HUES48 (cell line): ENCODE data around the gene RBM39.
"Not testable (repeated sequence)": the region's sequence is repeated elsewhere in the genome, so short reads cannot be mapped to it uniquely, and the experiment has no call there.

Experiments used
- H3K27ac ChIP-seq: one replicate; pipeline ENCODE4 v1.7.0; 2013; ENCODE audit warnings: low read depth, low read length, inconsistent platforms
- H3K27me3 ChIP-seq: 2 replicates; pipeline ENCODE4 v1.6.1; 2013; ENCODE audit warnings: mild to moderate bottlenecking, low read length; ENCODE audit not compliant: control insufficient read depth, insufficient read depth
- H3K36me3 ChIP-seq: 2 replicates; pipeline ENCODE4 v1.6.1; 2013; ENCODE audit warnings: low read length; ENCODE audit not compliant: control insufficient read depth, insufficient read depth
- H3K4me1 ChIP-seq: 2 replicates; pipeline ENCODE4 v1.6.1; 2013; ENCODE audit warnings: mild to moderate bottlenecking, low read length; ENCODE audit not compliant: control insufficient read depth, insufficient read depth
- H3K4me3 ChIP-seq: 2 replicates; pipeline ENCODE4 v1.5.1; 2013; ENCODE audit warnings: mild to moderate bottlenecking, low read depth, low read length
- H3K9ac ChIP-seq: 2 replicates; pipeline ENCODE4 v1.6.1; 2013; ENCODE audit warnings: mild to moderate bottlenecking, low read depth, low read length, moderate library complexity
- H3K9me3 ChIP-seq: 2 replicates; pipeline ENCODE4 v1.6.1; 2013; ENCODE audit warnings: low read length; ENCODE audit not compliant: control insufficient read depth, insufficient read depth

The RBM39 gene

GRCh38 chr20:35686872-35687271 lies 55.2 kb downstream of the RBM39 start:
- not testable (repeated sequence) for H3K9me3 ChIP-seq, H3K4me3 ChIP-seq, H3K27ac ChIP-seq, H3K27me3 ChIP-seq, H3K4me1 ChIP-seq, H3K9ac ChIP-seq
- peaks cover 20% of the 10 kb centered on the region for H3K36me3 ChIP-seq

DNA sequence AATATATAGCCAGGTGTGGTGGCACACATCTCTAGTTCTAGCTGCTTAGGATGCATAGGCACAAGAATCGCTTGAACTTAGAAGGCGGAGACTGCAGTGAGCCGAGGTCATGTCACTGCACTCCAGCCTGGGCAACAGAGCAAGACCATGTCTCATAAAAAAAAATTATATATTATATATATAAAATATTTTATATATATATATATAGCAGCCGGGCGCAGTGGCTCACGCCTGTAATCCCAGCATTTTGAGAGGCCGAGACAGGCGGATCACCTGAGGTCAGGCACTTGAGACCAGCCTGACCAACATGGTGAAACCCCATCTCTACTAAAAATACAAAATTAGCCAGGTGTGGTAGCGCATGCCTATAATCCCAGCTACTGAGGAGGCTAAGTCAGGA lies 56.7 kb downstream of the RBM39 start:
- H3K27me3 ChIP-seq, H3K4me1 ChIP-seq, H3K27ac ChIP-seq, H3K4me3 ChIP-seq, H3K9me3 ChIP-seq, H3K9ac ChIP-seq: not testable (repeated sequence)
- H3K36me3 ChIP-seq, result peaks cover 21% of the 10 kb centered on the region

DNA sequence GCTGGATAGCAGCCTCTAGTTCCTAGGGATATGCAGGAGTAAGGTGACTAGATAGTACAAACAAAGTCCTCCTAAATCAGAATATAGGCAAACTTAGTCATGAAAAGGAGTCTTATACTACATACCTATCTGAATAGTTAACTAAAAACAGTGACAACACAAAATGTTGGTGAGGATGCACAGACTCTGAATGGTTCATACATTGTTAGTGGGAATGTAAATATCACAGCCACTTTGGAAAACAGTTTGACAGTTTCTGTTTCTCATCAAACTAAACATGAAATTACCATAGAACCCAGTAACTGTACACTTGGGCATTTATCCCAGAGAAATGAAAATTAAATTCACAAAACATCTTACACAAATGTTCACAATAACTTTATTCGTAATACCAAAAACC lies 60.1 kb downstream of the RBM39 start:
- H3K27me3 ChIP-seq, result no peaks in the 10 kb centered on the region
- H3K9me3 ChIP-seq, result no peaks in the 10 kb centered on the region
- no peak overlapping the region for H3K9ac ChIP-seq
- H3K27ac ChIP-seq, result no peak overlapping the region
- no peak overlapping the region for H3K4me3 ChIP-seq
- H3K36me3 ChIP-seq, result peaks cover 3% of the 10 kb centered on the region
- no peaks in the 10 kb centered on the region for H3K4me1 ChIP-seq

DNA sequence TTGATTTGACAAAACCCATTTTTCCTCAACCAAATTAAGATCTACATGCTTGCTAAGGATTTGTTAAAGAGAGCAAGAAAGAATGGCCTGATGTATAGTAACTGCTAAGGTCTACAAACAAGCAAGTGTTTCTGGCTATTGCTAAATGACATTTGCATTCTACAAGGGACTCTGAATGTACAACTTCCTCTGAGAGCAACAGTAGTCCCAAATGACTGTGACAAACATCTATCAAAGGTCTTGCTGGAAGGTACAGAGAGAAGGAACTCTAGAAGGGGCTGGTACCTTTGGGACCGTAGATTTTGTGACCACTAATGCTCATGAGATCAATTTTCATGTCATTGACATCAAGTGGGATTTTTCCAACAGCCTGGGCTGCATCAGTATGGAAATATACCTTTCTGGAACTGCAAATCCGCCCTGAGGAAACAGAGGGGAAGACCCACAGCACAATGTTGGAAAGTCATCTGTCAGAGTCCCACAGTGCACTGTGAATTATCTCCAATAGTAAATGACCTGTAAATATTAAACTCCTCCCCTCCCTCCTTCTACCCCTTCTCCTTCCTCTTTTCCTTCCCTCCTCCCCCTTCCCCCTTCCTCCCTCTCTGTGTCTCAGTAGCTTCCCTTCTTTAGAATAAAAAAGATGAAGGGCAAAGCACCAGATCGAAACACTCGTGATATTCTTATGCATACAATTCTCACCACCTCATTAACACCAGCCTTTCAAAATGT lies 61.4 kb downstream of the RBM39 start:
- no peak overlapping the region for H3K4me3 ChIP-seq
- no peak overlapping the region for H3K27ac ChIP-seq
- peaks cover 3% of the 10 kb centered on the region; the same call in 1 of the 2 replicates for H3K36me3 ChIP-seq
- no peaks in the 10 kb centered on the region for H3K9me3 ChIP-seq
- H3K9ac ChIP-seq, result no peak overlapping the region
- no peaks in the 10 kb centered on the region for H3K4me1 ChIP-seq
- H3K27me3 ChIP-seq, result no peaks in the 10 kb centered on the region

DNA sequence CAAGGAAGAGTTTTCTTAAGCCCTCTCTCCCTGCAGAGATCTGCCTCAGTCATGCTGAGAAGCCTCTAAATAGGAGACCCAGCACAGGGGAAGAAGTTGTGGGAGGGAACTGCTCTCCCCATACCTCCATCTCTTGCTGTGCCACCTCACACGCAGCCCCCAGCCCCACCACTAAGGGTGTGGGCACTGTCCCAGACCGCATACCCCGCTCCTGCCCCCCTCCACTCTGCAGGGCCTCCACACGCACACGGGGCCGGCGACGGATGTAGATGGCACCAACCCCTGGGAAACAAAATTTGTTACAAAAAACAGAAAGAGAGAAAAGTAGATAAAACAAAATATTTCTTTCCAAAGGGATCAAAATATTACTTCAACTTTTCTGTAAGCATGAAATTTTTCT lies 67.1 kb downstream of the RBM39 start:
- Histone ChIP-seq H3K4me1 (no peaks in the 10 kb centered on the region), H3K4me3 (no peak overlapping the region), H3K27me3 (no peaks in the 10 kb centered on the region), H3K9me3 (no peaks in the 10 kb centered on the region), H3K36me3 (peaks cover 33% of the 10 kb centered on the region), H3K9ac (no peak overlapping the region), H3K27ac (no peak overlapping the region)

DNA sequence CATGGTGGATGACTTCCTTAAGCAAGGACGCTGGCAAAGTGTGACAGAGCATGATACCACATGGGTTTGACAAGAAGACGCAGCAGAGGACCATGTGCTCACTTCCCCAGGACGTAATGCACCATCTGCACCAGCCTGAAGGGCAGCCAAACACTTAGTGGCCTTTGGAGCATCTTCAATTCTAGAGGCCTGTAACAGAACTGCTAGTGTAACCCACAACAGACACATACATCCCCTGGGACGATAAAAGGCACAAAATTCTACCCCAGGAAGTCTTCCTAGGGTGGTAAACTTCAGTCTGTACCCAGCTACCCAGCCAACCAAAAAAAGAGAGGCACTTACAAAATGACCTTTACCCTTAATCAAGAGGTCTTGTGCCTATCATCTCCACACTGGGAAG lies 68.2 kb downstream of the RBM39 start:
- Histone ChIP-seq H3K36me3 (peaks cover 38% of the 10 kb centered on the region), H3K4me3 (no peak overlapping the region), H3K27me3 (no peaks in the 10 kb centered on the region), H3K4me1 (no peaks in the 10 kb centered on the region), H3K9ac (no peak overlapping the region), H3K27ac (no peak overlapping the region), H3K9me3 (no peaks in the 10 kb centered on the region)

DNA sequence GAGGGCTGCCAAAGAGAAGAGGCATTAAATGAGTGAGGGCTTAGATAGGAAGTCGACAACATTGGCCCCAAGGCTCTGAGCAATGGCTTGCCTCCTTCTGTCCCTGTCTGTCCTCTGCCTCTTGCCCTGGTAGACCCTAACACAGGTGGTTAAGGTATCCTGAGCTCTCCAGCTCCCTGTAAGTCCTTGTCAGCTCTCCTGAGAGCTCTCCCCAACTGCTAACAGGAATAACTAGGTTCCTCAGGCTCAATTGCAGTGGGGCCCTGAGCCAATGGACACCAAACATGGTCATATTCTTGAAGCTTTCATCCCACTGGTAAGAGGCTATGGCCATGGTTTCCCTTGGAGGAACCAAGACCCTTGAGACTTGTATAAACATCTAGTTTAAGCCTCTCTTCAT lies 72.4 kb downstream of the RBM39 start:
- H3K9ac ChIP-seq, result no peak overlapping the region
- H3K9me3 ChIP-seq, result no peaks in the 10 kb centered on the region
- no peaks in the 10 kb centered on the region for H3K27me3 ChIP-seq
- H3K4me1 ChIP-seq, result no peaks in the 10 kb centered on the region
- H3K36me3 ChIP-seq, result peaks cover 45% of the 10 kb centered on the region
- no peak overlapping the region for H3K27ac ChIP-seq
- H3K4me3 ChIP-seq, result no peak overlapping the region

GRCh38 chr20:35669221-35669620 lies 72.8 kb downstream of the RBM39 start:
- H3K36me3 ChIP-seq, result peaks cover 40% of the 10 kb centered on the region
- no peaks in the 10 kb centered on the region for H3K9me3 ChIP-seq
- no peak overlapping the region for H3K27ac ChIP-seq
- no peak overlapping the region for H3K4me3 ChIP-seq
- no peak overlapping the region for H3K9ac ChIP-seq
- no peaks in the 10 kb centered on the region for H3K4me1 ChIP-seq
- H3K27me3 ChIP-seq, result no peaks in the 10 kb centered on the region

GRCh38 chr20:35665949-35666288 lies 76.1 kb downstream of the RBM39 start:
- H3K36me3 ChIP-seq, result peaks cover 21% of the 10 kb centered on the region
- H3K9ac ChIP-seq, result no peak overlapping the region
- H3K9me3 ChIP-seq, result no peaks in the 10 kb centered on the region
- H3K27me3 ChIP-seq, result no peaks in the 10 kb centered on the region
- H3K4me1 ChIP-seq, result peaks cover 19% of the 10 kb centered on the region
- H3K27ac ChIP-seq, result no peak overlapping the region
- H3K4me3 ChIP-seq, result no peak overlapping the region

- H3K4me1 ChIP-seq, result peaks cover 30% of the 10 kb centered on the region
- H3K9me3 ChIP-seq, result no peaks in the 10 kb centered on the region
- peaks cover 13% of the 10 kb centered on the region for H3K36me3 ChIP-seq
- H3K27ac ChIP-seq, result peak within 1 kb of the TSS; percentile 95
- no peaks in the 10 kb centered on the region for H3K27me3 ChIP-seq
- peak within 1 kb of the TSS; percentile 81 for H3K4me3 ChIP-seq
- H3K9ac ChIP-seq, result peak within 1 kb of the TSS; percentile 96
These were observed 77.4 kb downstream of the RBM39 start, which contains the start of the genes CPNE1 and RBM12 for GRCh38 chr20:35664466-35665206. Gene CPNE1, minus strand, starts transcription at chr20:35664900. Its CDS starts 31,977 bp downstream, at chr20:35632923. Gene RBM12, minus strand, starts transcription at chr20:35664900. Its CDS starts 9,578 bp downstream, at chr20:35655322.
